Endothelial cell of umbilical vein (primary cell): Measurements from ENCODE around the gene LEPROT. TPM values are rescaled to one million over a fixed set of nuclear protein-coding genes. Genes with fewer than 3 reads are reported as not detected.

Experiments
- BruUV-seq: library from RNA; stranded (reverse); fragments of 400-500 nt; replicated peaks from 2 replicates; lab custom pipeline; 2021; lab: Mats Ljungman, UMichigan
- CTCF ChIA-PET: fragments of 300-600, 350-600 bp; sonication (Branson Sonifier 250); formaldehyde crosslinking; loops from one replicate; lab custom pipeline; 2021; ENCODE audit warnings: antibody characterized with exemption, inconsistent platforms; lab: Charles Lee
- POLR2A ChIA-PET: fragments of 300-600, 350-600 bp; sonication (Branson Sonifier 250); formaldehyde crosslinking; loops from one replicate; lab custom pipeline; 2021; ENCODE audit warnings: antibody characterized with exemption, inconsistent platforms; lab: Charles Lee
- DNase-seq: peaks from one replicate; pipeline ENCODE4 v3.0.0-alpha.2; 2011; ENCODE audit warnings: low read depth, low spot score
- FAIRE-seq: peaks from 2 replicates; lab custom pipeline; 2011; peaks lifted over from hg19 to GRCh38; lab: Jason Lieb, UNC
- H2AFZ ChIP-seq: 2 replicates; pipeline ENCODE4 v1.6.0; 2012; ENCODE audit warnings: low read depth, low read length, control low read depth, inconsistent platforms
- H3K27ac ChIP-seq: 2 replicates; pipeline ENCODE4 v1.5.1; 2011; ENCODE audit warnings: low read depth, mild to moderate bottlenecking, control low read depth, low read length, moderate library complexity; ENCODE audit not compliant: insufficient read depth
- H3K27me3 ChIP-seq, 2 experiments: 2 replicates each; pipeline versions ENCODE4 v1.6.0 to v1.6.1; 2011; ENCODE audit warnings: low read length in 2 of 2, mixed read lengths in 1 of 2; ENCODE audit not compliant: control insufficient read depth in 2 of 2, insufficient read depth in 2 of 2
- H3K36me3 ChIP-seq, 2 experiments: 2 replicates in 1 of 2; 3 replicates in 1 of 2; pipeline ENCODE4 v1.5.1; 2011; ENCODE audit warnings: low read length in 2 of 2, mild to moderate bottlenecking in 1 of 2, moderate library complexity in 1 of 2; ENCODE audit not compliant: control insufficient read depth in 2 of 2, insufficient read depth in 2 of 2; ENCODE audit errors: extremely low read depth in 1 of 2
- H3K4me1 ChIP-seq: 3 replicates; pipeline ENCODE4 v1.5.1; 2011; ENCODE audit warnings: mild to moderate bottlenecking, low read length; ENCODE audit not compliant: control insufficient read depth, insufficient read depth; ENCODE audit errors: extremely low read depth
- H3K4me2 ChIP-seq: 2 replicates; pipeline ENCODE4 v1.6.1; 2011; ENCODE audit warnings: low read length, control low read depth, mixed read lengths; ENCODE audit not compliant: insufficient read depth
- H3K4me3 ChIP-seq, 3 experiments: fragments of 200-600 bp in 1 of 3; sonication (generic), shearing (Covaris generic) in 1 of 3; replicated peaks in 1 of 3; 2 replicates each; pipeline ENCODE4 v1.5.1; 2011 to 2016; ENCODE audit warnings: control low read depth in 3 of 3, low read length in 3 of 3, mild to moderate bottlenecking in 2 of 3, inconsistent platforms in 1 of 3, low read depth in 1 of 3, moderate library complexity in 1 of 3; ENCODE audit not compliant: insufficient read depth in 1 of 3
- H3K79me2 ChIP-seq: 2 replicates; pipeline ENCODE4 v1.6.0; 2012; ENCODE audit warnings: low read length, inconsistent platforms; ENCODE audit not compliant: control insufficient read depth, insufficient read depth
- H3K9ac ChIP-seq: replicated peaks from 2 replicates; pipeline ENCODE3; 2011; ENCODE audit warnings: low read length, control low read depth; ENCODE audit not compliant: insufficient read depth; ENCODE audit errors: extremely low read depth
- H3K9me1 ChIP-seq: replicated peaks from 3 replicates; pipeline ENCODE4 v1.6.0; 2011; ENCODE audit warnings: mild to moderate bottlenecking, low read length; ENCODE audit not compliant: control insufficient read depth, insufficient read depth; ENCODE audit errors: extremely low read depth
- H3K9me3 ChIP-seq: replicated peaks from 2 replicates; pipeline ENCODE4 v1.5.1; 2012; ENCODE audit warnings: low read length, inconsistent platforms; ENCODE audit not compliant: control insufficient read depth, insufficient read depth
- H4K20me1 ChIP-seq: replicated peaks from 2 replicates; pipeline ENCODE3; 2011; ENCODE audit warnings: mild to moderate bottlenecking, low read length; ENCODE audit not compliant: control insufficient read depth, insufficient read depth; ENCODE audit errors: extremely low read depth
- CTCF ChIP-seq, 2 donors: IDR thresholded peaks; 1 replicate in 1 of 2; 2 replicates in 1 of 2; pipeline ENCODE4 v1.5.1; 2011; ENCODE audit warnings: low read length in 2 of 2, mild to moderate bottlenecking in 2 of 2, moderate library complexity in 2 of 2, control low read depth in 1 of 2, inconsistent platforms in 1 of 2, low read depth in 1 of 2; ENCODE audit not compliant: insufficient read depth in 1 of 2; ENCODE audit errors: extremely low read depth in 1 of 2
- EZH2 ChIP-seq: IDR thresholded peaks from 2 replicates; pipeline ENCODE4 v1.6.1; 2012; ENCODE audit warnings: borderline replicate concordance, low read depth, mild to moderate bottlenecking, moderate library complexity, low read length, inconsistent platforms; ENCODE audit not compliant: severe bottlenecking
- FOS ChIP-seq: IDR thresholded peaks from 2 replicates; pipeline ENCODE4 v1.6.1; 2011; ENCODE audit warnings: mild to moderate bottlenecking, low read length, moderate library complexity, borderline replicate concordance; ENCODE audit not compliant: insufficient read depth
- GATA2 ChIP-seq: IDR thresholded peaks from 2 replicates; pipeline ENCODE4 v1.7.0; 2011; ENCODE audit warnings: low read depth, mild to moderate bottlenecking, moderate library complexity, mixed read lengths, low read length; ENCODE audit not compliant: insufficient read length, insufficient read depth
- JUN ChIP-seq: IDR thresholded peaks from 2 replicates; pipeline ENCODE4 v1.6.1; 2011; ENCODE audit warnings: borderline replicate concordance, low read depth; ENCODE audit not compliant: insufficient read length, insufficient read depth
- MAX ChIP-seq: IDR thresholded peaks from 2 replicates; pipeline ENCODE4 v1.6.1; 2011; ENCODE audit not compliant: insufficient read depth, insufficient read length
- MYC ChIP-seq: IDR thresholded peaks from one replicate; pipeline ENCODE4 v1.6.1; 2011; ENCODE audit warnings: mild to moderate bottlenecking, low read depth, low read length
- POLR2A ChIP-seq: IDR thresholded peaks from 2 replicates; pipeline ENCODE4 v1.6.1; 2012; ENCODE audit warnings: low read depth, mild to moderate bottlenecking, control low read depth, low read length
- POLR2AphosphoS5 ChIP-seq: IDR thresholded peaks from 2 replicates; pipeline ENCODE4 v1.6.1; 2012; ENCODE audit warnings: low read depth, mild to moderate bottlenecking, control low read depth, low read length, moderate library complexity; ENCODE audit not compliant: insufficient read depth
- dilution Hi-C: fragments of 300-500 bp; cut with MboI; formaldehyde crosslinking; loops from one replicate; pipeline ENCODE4 v1.15.0; 2019; ENCODE audit warnings: low sequenced_read_pairs; ENCODE audit not compliant: extremely low pct_ligation_motif_present
- intact Hi-C: fragments of 100-400 bp; cut with micrococcal nuclease; formaldehyde crosslinking; loops from one replicate; pipeline ENCODE4 v1.10.0; 2022
- polyA plus RNA-seq, 4 experiments: library from polyadenylated mRNA; depleted of rRNA in 3 of 4; stranded (reverse) in 3 of 4; unstranded in 1 of 4; fragments of >200 nt; gene quantifications; 2 replicates each; pipeline versions ENCODE4 v1.2.1 to v1.2.3, GENCODE V29; 2011 to 2012; ENCODE audit warnings: missing spikeins in 1 of 4
- total RNA-seq: library from RNA; stranded (reverse); gene quantifications from 2 replicates; pipeline ENCODE4 v1.2.3, GENCODE V29; 2021

The LEPROT gene
- total and polyA plus RNA-seq, 2 donors (not counting 3 experiments of a cell fraction or from before 2014, with no cell fraction given), result 80.6 to 94.8 TPM

- intact Hi-C loops, result no loop called here
- BruUV-seq, result no TSS peak
- Histone ChIP-seq H3K9ac (no peak overlapping the region), H3K9me1 (no peaks in the 10 kb centered on the region), H3K4me3 (no peak overlapping the region), H3K27me3 (no peaks in the 10 kb centered on the region), H3K36me3 (no peaks in the 10 kb centered on the region), H4K20me1 (no peaks in the 10 kb centered on the region), H2AFZ (no peak overlapping the region), H3K4me2 (no peak overlapping the region), H3K9me3 (no peaks in the 10 kb centered on the region), H3K27ac (no peak overlapping the region), H3K4me1 (no peaks in the 10 kb centered on the region), H3K79me2 (no peaks in the 10 kb centered on the region)
- DNase-seq, result no peak
- no peak for FAIRE-seq
- CTCF ChIA-PET, result interaction anchor here (0.7 to 1.3 kb wide), 3 partner anchors 10 to 278 kb away, joined by 3 to 7 read pairs (median 4); partner anchors contain the start of genes LEPR and LEPROT
- dilution Hi-C loops, result no loop called here
- POLR2A ChIA-PET, result no interaction called here
- TF ChIP-seq MYC, result no peak
- TF ChIP-seq JUN, result no peak
- no peak for TF ChIP-seq MAX
- no peak for TF ChIP-seq EZH2
- TF ChIP-seq FOS, result no peak
- TF ChIP-seq CTCF (IDR thresholded peaks at IDR 0.05; ENCODE audit: extremely low read depth in 1 of 2, insufficient read depth in 1 of 2, low read depth in 1 of 2, low read length in 2 of 2), result no peak
- TF ChIP-seq POLR2A, result no peak
- no peak for TF ChIP-seq GATA2
- TF ChIP-seq POLR2AphosphoS5, result no peak
Measured at GRCh38 chr1:65409816-65410326, 10.6 kb upstream of the LEPROT start.
